SK-N-SH treated with all-trans-retinoic acid at 6 μM for 48 hours (cell line): ENCODE measurements around the gene JMJD1C.

ENCODE experiments used
- BACH2 ChIP-seq: fragments of 250-450 bp; sonication (Bioruptor Pico); IDR thresholded peaks from 2 replicates; pipeline ENCODE4 v1.9.0; 2021; ENCODE audit warnings: mild to moderate bottlenecking, borderline replicate concordance
- GLIS3 ChIP-seq: fragments of 250-450 bp; sonication (Bioruptor Pico); IDR thresholded peaks from 2 replicates; pipeline ENCODE4 v1.5.0; 2020; ENCODE audit warnings: mild to moderate bottlenecking, moderate library complexity
- ISL1 ChIP-seq: fragments of 250-450 bp; sonication (Bioruptor Pico); IDR thresholded peaks from 2 replicates; pipeline ENCODE4 v2.1.2; 2022; ENCODE audit warnings: mild to moderate bottlenecking, moderate library complexity
- RARB ChIP-seq: fragments of 250-450 bp; sonication (Bioruptor Pico); IDR thresholded peaks from 2 replicates; pipeline ENCODE4 v1.8.0; 2021; ENCODE audit warnings: mild to moderate bottlenecking, moderate library complexity
- TOX ChIP-seq: fragments of 250-450 bp; sonication (Bioruptor Pico); IDR thresholded peaks from 2 replicates; pipeline ENCODE4 v1.8.0; 2021; ENCODE audit warnings: mild to moderate bottlenecking, moderate library complexity, borderline replicate concordance
- ZC3H10 ChIP-seq: fragments of 250-450 bp; sonication (Bioruptor Pico); IDR thresholded peaks from 2 replicates; pipeline ENCODE4 v1.5.1; 2021; ENCODE audit warnings: mild to moderate bottlenecking, moderate library complexity
- ZFP3 ChIP-seq: fragments of 250-450 bp; sonication (Bioruptor Pico); IDR thresholded peaks from 2 replicates; pipeline ENCODE4 v1.5.0; 2020; ENCODE audit warnings: mild to moderate bottlenecking, moderate library complexity
- TF ChIP-seq, protein P1 (sequence below): fragments of 250-450 bp; sonication (Bioruptor Pico); IDR thresholded peaks from 2 replicates; pipeline ENCODE4 v1.5.1; 2020; ENCODE audit warnings: low read depth, mild to moderate bottlenecking, moderate library complexity
- TF ChIP-seq, protein P2 (sequence below): fragments of 250-450 bp; sonication (Bioruptor Pico); IDR thresholded peaks from 2 replicates; pipeline ENCODE4 v1.8.0; 2020; ENCODE audit warnings: mild to moderate bottlenecking, moderate library complexity, borderline replicate concordance
- TF ChIP-seq, protein P3 (sequence below): fragments of 250-450 bp; sonication (Bioruptor Pico); IDR thresholded peaks from 2 replicates; pipeline ENCODE4 v1.5.0; 2020; ENCODE audit warnings: mild to moderate bottlenecking, moderate library complexity

DNA sequence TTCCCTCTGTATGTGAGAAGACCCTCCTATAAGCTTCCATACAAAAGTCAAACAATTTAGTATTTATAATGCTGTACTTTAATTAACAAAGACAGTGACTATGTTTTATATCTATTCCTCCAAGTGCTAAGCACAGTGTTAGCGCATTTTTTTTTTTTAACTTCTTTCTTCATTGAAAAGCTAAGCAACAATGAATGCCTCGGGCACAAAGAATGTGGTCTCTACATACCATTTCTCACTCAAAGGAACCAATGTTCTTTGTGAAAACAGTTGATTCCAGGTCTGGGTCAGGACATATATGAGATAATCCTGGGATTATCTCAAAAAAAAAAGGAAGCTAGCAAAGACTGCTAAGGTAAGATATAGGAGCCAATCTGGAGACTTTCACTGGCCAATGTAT lies 29.2 kb upstream of the JMJD1C start:
- TF ChIP-seq, protein P1, sequence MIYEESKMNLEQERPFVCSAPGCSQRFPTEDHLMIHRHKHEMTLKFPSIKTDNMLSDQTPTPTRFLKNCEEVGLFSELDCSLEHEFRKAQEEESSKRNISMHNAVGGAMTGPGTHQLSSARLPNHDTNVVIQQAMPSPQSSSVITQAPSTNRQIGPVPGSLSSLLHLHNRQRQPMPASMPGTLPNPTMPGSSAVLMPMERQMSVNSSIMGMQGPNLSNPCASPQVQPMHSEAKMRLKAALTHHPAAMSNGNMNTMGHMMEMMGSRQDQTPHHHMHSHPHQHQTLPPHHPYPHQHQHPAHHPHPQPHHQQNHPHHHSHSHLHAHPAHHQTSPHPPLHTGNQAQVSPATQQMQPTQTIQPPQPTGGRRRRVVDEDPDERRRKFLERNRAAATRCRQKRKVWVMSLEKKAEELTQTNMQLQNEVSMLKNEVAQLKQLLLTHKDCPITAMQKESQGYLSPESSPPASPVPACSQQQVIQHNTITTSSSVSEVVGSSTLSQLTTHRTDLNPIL: no peak
- TF ChIP-seq ISL1 (CRISPR knock-in tag) (no peak), TOX (no peak), BACH2 (CRISPR knock-in tag) (no peak), ZFP3 (CRISPR knock-in tag) (no peak), GLIS3 (CRISPR knock-in tag) (no peak), RARB (CRISPR knock-in tag) (no peak), ZC3H10 (CRISPR knock-in tag) (no peak)
- TF ChIP-seq, protein P2, sequence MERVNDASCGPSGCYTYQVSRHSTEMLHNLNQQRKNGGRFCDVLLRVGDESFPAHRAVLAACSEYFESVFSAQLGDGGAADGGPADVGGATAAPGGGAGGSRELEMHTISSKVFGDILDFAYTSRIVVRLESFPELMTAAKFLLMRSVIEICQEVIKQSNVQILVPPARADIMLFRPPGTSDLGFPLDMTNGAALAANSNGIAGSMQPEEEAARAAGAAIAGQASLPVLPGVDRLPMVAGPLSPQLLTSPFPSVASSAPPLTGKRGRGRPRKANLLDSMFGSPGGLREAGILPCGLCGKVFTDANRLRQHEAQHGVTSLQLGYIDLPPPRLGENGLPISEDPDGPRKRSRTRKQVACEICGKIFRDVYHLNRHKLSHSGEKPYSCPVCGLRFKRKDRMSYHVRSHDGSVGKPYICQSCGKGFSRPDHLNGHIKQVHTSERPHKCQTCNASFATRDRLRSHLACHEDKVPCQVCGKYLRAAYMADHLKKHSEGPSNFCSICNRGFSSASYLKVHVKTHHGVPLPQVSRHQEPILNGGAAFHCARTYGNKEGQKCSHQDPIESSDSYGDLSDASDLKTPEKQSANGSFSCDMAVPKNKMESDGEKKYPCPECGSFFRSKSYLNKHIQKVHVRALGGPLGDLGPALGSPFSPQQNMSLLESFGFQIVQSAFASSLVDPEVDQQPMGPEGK (CRISPR knock-in tag): no peak
- TF ChIP-seq, protein P3, sequence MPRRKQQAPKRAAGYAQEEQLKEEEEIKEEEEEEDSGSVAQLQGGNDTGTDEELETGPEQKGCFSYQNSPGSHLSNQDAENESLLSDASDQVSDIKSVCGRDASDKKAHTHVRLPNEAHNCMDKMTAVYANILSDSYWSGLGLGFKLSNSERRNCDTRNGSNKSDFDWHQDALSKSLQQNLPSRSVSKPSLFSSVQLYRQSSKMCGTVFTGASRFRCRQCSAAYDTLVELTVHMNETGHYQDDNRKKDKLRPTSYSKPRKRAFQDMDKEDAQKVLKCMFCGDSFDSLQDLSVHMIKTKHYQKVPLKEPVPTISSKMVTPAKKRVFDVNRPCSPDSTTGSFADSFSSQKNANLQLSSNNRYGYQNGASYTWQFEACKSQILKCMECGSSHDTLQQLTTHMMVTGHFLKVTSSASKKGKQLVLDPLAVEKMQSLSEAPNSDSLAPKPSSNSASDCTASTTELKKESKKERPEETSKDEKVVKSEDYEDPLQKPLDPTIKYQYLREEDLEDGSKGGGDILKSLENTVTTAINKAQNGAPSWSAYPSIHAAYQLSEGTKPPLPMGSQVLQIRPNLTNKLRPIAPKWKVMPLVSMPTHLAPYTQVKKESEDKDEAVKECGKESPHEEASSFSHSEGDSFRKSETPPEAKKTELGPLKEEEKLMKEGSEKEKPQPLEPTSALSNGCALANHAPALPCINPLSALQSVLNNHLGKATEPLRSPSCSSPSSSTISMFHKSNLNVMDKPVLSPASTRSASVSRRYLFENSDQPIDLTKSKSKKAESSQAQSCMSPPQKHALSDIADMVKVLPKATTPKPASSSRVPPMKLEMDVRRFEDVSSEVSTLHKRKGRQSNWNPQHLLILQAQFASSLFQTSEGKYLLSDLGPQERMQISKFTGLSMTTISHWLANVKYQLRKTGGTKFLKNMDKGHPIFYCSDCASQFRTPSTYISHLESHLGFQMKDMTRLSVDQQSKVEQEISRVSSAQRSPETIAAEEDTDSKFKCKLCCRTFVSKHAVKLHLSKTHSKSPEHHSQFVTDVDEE (CRISPR knock-in tag): no peak
